Ectodermal cell (in vitro differentiated cells): ENCODE results near the gene INAFM2.

Experiments
- H3K27ac ChIP-seq: 2 replicates; pipeline ENCODE4 v1.7.0; 2013; ENCODE audit warnings: mild to moderate bottlenecking, low read depth, low read length; ENCODE audit not compliant: insufficient read depth, poor library complexity, severe bottlenecking
- H3K27me3 ChIP-seq: 2 replicates; pipeline ENCODE4 v1.7.0; 2013; ENCODE audit warnings: mild to moderate bottlenecking, low read length; ENCODE audit not compliant: insufficient read depth, control insufficient read depth, poor library complexity, severe bottlenecking
- H3K36me3 ChIP-seq: one replicate; pipeline ENCODE4 v1.7.0; 2013; ENCODE audit warnings: low read length; ENCODE audit not compliant: control insufficient read depth, insufficient read depth
- H3K4me1 ChIP-seq: one replicate; pipeline ENCODE4 v1.7.0; 2013; ENCODE audit warnings: low read length; ENCODE audit not compliant: control insufficient read depth, insufficient read depth
- H3K4me3 ChIP-seq: 2 replicates; pipeline ENCODE4 v1.7.0; 2013; ENCODE audit warnings: low read depth, low read length, control low read depth; ENCODE audit not compliant: insufficient read depth
- H3K9me3 ChIP-seq: 2 replicates; pipeline ENCODE4 v1.7.0; 2013; ENCODE audit warnings: mild to moderate bottlenecking, low read length, moderate library complexity; ENCODE audit not compliant: control insufficient read depth
- WGBS, 2 experiments: methylation state at CpG; one replicate each; pipeline ENCODE4 v1.1.7; 2013; ENCODE audit warnings: missing lambda C conversion rate in 2 of 2; 5-methylcytosine and 5-hydroxymethylcytosine counted together

The INAFM2 gene

DNA sequence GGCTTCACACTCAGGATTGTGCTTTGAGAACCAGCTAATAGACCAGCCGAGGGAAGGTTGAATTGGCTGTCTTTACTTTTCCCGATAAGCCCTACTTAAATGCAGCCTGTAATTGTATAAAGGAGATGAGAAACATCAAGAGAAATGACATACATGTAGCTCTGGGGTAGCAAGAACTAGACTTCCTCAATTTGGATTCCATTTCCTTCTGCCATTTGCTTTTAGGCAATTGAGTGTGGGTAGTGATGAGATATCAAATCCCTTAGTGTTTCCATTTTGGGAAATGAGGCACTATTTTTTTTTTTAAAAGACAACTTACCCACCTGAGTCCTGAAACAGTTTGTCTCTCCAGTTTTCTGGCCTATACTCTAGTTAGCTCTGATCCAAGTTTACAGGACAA lies 2.2 kb downstream of the INAFM2 start:
- no peak overlapping the region for H3K27ac ChIP-seq
- 87 to 88% methylated on average over 2 of the region's 2 CpGs for whole genome bisulfite sequencing, 2 experiments

DNA sequence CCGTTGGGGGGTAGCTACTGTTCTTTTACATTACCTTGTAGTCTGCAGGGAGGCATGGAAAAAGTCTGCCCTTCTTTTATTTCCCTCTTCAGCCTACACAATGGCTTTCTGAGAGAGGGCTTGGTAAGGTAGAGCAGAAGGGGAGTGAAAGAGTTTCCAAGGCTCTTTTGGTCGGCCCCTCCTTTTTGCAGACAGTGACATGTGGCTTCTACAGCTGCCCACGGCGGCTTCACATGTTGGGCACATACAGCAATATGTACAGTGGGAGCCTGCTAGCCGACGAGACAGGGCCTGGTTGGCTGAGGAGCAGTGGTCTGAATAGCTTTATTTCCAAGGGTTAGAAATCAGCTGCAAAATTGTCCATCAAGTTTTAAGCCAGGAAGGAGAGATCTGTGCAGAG lies 4.0 kb downstream of the INAFM2 start:
- Histone ChIP-seq H3K4me1 (peaks cover 46% of the 10 kb centered on the region), H3K36me3 (no peaks in the 10 kb centered on the region), H3K9me3 (no peaks in the 10 kb centered on the region), H3K4me3 (no peak overlapping the region), H3K27me3 (peaks cover 24% of the 10 kb centered on the region), H3K27ac (peak overlapping the region; percentile 32)
- WGBS, 2 experiments = 6 to 9% methylated on average over 6 of the region's 6 CpGs

More for the DNA sequence above, 2.2 kb downstream of the INAFM2 start:
- Histone ChIP-seq H3K27me3 (peaks cover 33% of the 10 kb centered on the region), H3K9me3 (no peaks in the 10 kb centered on the region), H3K4me1 (peaks cover 47% of the 10 kb centered on the region), H3K4me3 (no peak overlapping the region), H3K36me3 (no peaks in the 10 kb centered on the region)

DNA sequence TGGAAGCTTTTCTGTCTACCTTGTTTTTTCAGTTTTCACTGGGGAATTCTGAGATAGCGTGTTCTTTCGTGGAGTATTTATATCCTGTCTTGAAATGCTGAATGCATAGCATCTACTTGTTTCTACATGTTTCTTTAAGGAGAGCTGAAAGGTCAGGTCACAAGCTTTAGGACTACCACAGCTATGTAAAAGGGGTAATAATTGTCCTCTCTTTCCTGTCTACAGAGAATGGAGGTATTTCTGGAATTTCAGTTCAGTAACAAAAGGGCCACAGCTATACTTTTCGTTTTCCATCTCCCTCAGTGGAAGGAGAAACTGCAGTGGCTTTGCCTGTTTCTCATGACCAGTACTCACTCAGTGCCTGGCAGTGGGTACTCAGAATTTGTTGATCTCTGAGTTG lies 4.7 kb downstream of the INAFM2 start:
- no peaks in the 10 kb centered on the region for H3K36me3 ChIP-seq
- H3K4me3 ChIP-seq = no peak overlapping the region
- no peak overlapping the region for H3K27ac ChIP-seq
- no peaks in the 10 kb centered on the region for H3K9me3 ChIP-seq
- 59 to 60% methylated on average over 3 of the region's 3 CpGs for WGBS, 2 experiments
- peaks cover 17% of the 10 kb centered on the region for H3K27me3 ChIP-seq
- H3K4me1 ChIP-seq = peaks cover 40% of the 10 kb centered on the region

DNA sequence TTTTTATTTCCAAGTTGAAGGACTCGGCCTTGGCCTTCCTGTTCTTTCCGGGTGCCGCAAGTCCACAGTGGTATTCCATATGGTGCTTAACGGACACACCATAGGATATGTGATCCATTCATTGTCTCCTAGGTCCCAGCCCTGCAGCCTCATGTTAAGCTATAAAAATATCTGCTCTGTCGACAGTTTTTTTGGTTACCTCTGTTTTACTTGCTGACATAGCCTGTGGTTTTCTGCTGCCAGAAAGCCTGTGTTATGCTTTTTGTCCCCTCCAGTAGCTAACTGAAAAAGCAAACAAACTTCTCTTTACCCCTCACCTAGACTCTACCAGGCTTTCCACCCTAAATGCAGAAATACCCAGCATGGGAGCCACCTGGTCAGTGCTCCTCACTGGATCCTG lies 5.3 kb downstream of the INAFM2 start:
- H3K4me1 ChIP-seq = peaks cover 41% of the 10 kb centered on the region

DNA sequence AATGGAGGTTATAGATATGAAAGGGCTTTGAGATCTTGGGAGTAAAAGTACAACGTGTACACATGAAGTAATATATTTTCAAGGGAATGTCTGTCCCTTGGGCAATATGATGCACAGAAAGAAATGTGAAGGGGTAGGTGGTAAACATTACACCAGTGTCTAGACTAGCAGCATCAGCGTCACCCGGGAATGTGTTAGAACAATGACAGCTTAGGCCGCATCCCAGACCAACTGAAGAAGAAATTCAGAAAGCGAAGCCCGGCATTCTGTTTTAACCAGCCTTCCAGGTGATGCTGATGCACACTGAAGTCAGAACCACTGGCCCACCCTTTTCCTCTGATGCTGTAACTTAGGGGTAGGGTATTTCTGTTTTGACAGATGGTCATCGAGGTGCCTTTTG lies 6.3 kb downstream of the INAFM2 start:
- no peak overlapping the region for H3K27ac ChIP-seq
- no peak overlapping the region for H3K4me3 ChIP-seq
- no peaks in the 10 kb centered on the region for H3K36me3 ChIP-seq
- no peaks in the 10 kb centered on the region for H3K9me3 ChIP-seq
- peaks cover 44% of the 10 kb centered on the region for H3K4me1 ChIP-seq
- H3K27me3 ChIP-seq = peaks cover 11% of the 10 kb centered on the region
- WGBS, 2 experiments = 91 to 92% methylated on average over 7 of the region's 7 CpGs

More for the DNA sequence above, 5.3 kb downstream of the INAFM2 start:
- Histone ChIP-seq H3K4me3 (no peak overlapping the region), H3K27ac (no peak overlapping the region), H3K27me3 (peaks cover 17% of the 10 kb centered on the region), H3K36me3 (no peaks in the 10 kb centered on the region), H3K9me3 (no peaks in the 10 kb centered on the region)
- WGBS, 2 experiments = 86 to 89% methylated on average over 5 of the region's 5 CpGs

DNA sequence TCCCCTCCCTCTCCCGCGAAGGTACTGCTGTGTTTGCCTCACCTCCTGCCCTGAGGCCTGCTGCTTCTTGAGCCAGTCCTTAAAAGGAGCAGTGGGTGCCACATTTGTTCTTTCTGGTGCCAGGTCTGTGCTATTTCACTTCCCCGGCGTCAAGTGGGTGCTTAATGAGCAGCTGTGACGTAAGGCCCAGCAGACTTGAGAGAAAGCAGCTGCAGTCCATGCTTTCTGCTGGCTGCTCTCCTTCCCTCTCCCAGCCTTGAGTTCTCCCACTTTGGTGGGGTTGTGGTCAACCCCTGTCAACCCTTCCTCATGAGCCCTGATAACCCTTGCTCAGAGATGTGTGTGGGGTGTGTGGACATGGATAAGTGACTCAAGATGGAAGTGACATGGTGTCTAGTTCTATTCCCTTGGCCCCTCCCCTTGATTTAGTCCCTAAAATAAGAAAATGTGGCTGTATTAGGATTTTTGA lies 6.9 kb downstream of the INAFM2 start:
- H3K4me1 ChIP-seq = peaks cover 40% of the 10 kb centered on the region
- H3K27me3 ChIP-seq = peaks cover 5% of the 10 kb centered on the region
- H3K27ac ChIP-seq = no peak overlapping the region

DNA sequence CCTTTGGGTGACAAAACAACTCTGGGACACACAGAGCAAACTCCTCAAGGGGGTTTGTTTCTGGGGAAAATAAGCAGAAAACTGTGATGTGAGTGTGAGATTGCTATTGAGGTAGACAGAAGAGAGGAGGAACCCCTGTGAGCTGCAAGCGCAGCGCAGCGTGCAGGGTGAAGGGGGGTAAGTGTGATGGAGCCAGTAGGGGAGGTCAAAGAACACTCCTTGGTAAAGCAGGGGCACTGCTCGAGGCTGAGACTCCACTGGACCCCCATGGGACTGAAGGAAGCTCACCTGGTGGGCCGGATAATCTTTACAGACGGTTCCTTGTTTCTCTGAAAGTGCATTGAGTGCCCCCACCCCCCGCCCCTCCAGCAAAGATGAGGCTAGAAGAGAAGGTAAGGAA lies 7.5 kb downstream of the INAFM2 start:
- Histone ChIP-seq H3K4me1 (peaks cover 35% of the 10 kb centered on the region), H3K27ac (no peak overlapping the region), H3K36me3 (no peaks in the 10 kb centered on the region), H3K27me3 (no peaks in the 10 kb centered on the region), H3K9me3 (no peaks in the 10 kb centered on the region), H3K4me3 (no peak overlapping the region)
- 88 to 92% methylated on average over 6 to 7 of the region's 7 CpGs for WGBS, 2 experiments

More for the DNA sequence above, 6.9 kb downstream of the INAFM2 start:
- no peaks in the 10 kb centered on the region for H3K9me3 ChIP-seq
- H3K36me3 ChIP-seq = no peaks in the 10 kb centered on the region
- 86 to 87% methylated on average over 5 of the region's 5 CpGs for WGBS, 2 experiments
- H3K4me3 ChIP-seq = no peak overlapping the region

DNA sequence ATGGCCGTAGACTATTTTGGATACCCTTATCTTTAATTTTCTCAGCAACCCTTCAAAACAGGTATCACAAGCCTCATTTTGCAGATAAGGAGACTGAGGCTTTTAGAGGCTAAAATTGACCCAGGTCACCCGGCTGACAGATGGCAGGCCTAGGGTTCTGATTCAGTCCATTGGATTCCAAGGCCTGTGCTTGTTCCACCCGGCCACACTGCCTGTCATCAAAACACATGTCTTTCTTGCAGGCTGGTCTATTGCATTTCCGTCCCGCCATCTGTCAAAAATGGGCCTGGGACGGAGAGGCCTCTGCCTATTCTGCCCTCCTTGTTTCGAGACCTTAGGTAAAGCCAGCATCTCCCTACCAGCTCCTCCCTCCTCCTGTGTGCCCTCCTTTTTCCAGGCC lies 8.1 kb downstream of the INAFM2 start:
- 91 to 93% methylated on average over 7 of the region's 7 CpGs for WGBS, 2 experiments
- H3K27me3 ChIP-seq = no peaks in the 10 kb centered on the region
- no peaks in the 10 kb centered on the region for H3K36me3 ChIP-seq
- H3K27ac ChIP-seq = no peak overlapping the region
- H3K4me1 ChIP-seq = peaks cover 30% of the 10 kb centered on the region
- no peak overlapping the region for H3K4me3 ChIP-seq
- H3K9me3 ChIP-seq = no peaks in the 10 kb centered on the region

DNA sequence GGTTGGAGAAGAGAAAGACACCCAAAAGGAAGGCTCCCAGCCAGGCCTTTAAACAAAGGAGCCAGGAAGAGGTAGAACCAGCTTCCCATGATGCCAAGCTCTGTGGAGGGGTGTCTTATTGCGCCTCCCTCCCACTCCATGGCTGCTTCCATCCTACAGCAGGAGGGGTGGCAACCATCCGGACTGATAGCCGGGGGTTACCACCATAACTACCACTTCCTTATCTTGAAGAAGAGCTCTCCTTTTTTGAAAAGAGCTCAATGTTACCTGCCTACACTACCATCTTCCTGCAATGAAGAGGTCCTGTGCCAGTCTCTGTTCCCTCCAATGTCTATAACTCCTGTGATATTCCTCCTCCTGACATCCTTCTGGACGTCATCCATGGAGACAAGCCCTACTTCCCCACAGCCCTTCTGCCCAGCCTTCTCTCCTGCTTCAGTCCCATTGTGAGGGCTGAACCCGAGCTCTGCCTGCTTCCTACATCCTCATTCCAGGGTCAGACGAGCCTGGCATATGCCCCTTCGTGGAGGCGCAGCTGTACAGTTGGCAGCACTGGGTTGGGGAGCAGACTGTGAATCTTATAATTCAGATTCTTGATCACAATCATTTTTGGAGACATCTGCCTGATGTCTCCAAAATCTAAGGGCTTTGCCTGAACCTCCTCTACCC lies 8.8 kb downstream of the INAFM2 start:
- Histone ChIP-seq H3K4me3 (no peak overlapping the region), H3K4me1 (peaks cover 24% of the 10 kb centered on the region), H3K9me3 (no peaks in the 10 kb centered on the region), H3K27ac (no peak overlapping the region), H3K36me3 (no peaks in the 10 kb centered on the region), H3K27me3 (no peaks in the 10 kb centered on the region)
- 80 to 85% methylated on average over 8 of the region's 8 CpGs for WGBS, 2 experiments

DNA sequence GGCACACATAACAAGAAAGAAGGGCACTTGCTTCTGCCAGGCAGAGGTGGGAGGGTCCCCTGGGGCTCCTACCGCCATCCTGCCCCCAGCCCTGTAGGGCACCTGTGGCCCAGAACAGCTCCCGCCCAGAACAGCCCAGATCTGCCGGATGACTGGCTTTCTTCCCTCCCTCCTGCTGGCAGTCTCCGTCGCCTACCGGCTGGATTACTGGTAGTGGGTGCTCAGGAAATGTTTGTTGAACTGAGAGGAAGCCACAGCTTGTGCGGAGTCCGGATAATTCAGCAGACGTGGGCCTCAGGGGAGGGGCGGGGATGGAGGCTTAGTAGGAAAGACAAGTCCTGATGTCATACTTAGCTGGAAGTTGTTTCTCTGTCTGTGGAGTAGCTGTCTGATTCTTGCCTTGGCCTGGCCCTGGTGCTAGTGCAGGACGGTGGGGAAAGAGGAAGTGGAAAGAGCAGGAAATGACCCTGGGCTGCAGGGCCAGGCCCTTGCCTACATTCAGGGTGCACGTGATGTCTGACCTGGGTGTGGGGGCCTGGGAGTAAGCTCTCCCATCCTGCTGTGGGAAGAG lies 10.5 kb downstream of the INAFM2 start:
- no peak overlapping the region for H3K4me3 ChIP-seq
- H3K27ac ChIP-seq = no peak overlapping the region
- WGBS, 2 experiments = 68 to 70% methylated on average over 12 of the region's 12 CpGs
- H3K4me1 ChIP-seq = peaks cover 7% of the 10 kb centered on the region
- H3K27me3 ChIP-seq = no peaks in the 10 kb centered on the region
- no peaks in the 10 kb centered on the region for H3K9me3 ChIP-seq
- H3K36me3 ChIP-seq = no peaks in the 10 kb centered on the region
